Activated T-helper 1 cell treated with anti-CD3 and anti-CD28 coated beads, Interleukin-12 subunit alpha, Interleukin-12 subunit beta, Interleukin-2, Interleukin-4 antibody, amounts not matched to agents 30 ng/mL and 10 ng/mL and 1 ng/mL, durations not matched to agents 14 hours and 24 hours and 36 hours (primary cell): ENCODE measurements around the gene EXOSC2. TPM values are rescaled to one million over a fixed set of nuclear protein-coding genes. Genes with fewer than 3 reads are reported as not detected.
A peak's percentile ranks its signal among the peaks of the same experiment; 100 is the strongest.

ENCODE experiments used
- DNase-seq: peaks from one replicate; pipeline ENCODE4 v3.0.0; 2021; ENCODE audit warnings: low spot score
- H3K27ac Mint-ChIP-seq: one replicate; pipeline ENCODE4 v1.8.0; 2021; ENCODE audit warnings: mild to moderate bottlenecking, mixed read lengths
- H3K27me3 Mint-ChIP-seq: one replicate; pipeline ENCODE4 v1.8.0; 2022; ENCODE audit warnings: mild to moderate bottlenecking, moderate library complexity, mixed read lengths; ENCODE audit not compliant: insufficient read depth
- H3K36me3 Mint-ChIP-seq: one replicate; pipeline ENCODE4 v1.8.0; 2021; ENCODE audit warnings: low read depth, mixed read lengths
- H3K4me1 Mint-ChIP-seq: one replicate; pipeline ENCODE4 v1.8.0; 2021; ENCODE audit warnings: low read depth, mixed read lengths
- H3K4me3 Mint-ChIP-seq: one replicate; pipeline ENCODE4 v1.8.0; 2021; ENCODE audit warnings: mild to moderate bottlenecking, moderate library complexity, mixed read lengths
- H3K9me3 Mint-ChIP-seq: one replicate; pipeline ENCODE4 v1.8.0; 2021; ENCODE audit warnings: mixed read lengths
- intact Hi-C: fragments of 100-400 bp; cut with micrococcal nuclease; formaldehyde crosslinking; loops from one replicate; pipeline ENCODE4 v1.15.1; 2024
- total RNA-seq: library from RNA; stranded (reverse); gene quantifications from 2 replicates; pipeline ENCODE4 v1.2.3, GENCODE V29; 2022

EXOSC2 gene, protein sequence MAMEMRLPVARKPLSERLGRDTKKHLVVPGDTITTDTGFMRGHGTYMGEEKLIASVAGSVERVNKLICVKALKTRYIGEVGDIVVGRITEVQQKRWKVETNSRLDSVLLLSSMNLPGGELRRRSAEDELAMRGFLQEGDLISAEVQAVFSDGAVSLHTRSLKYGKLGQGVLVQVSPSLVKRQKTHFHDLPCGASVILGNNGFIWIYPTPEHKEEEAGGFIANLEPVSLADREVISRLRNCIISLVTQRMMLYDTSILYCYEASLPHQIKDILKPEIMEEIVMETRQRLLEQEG
- total RNA-seq, result 107 TPM in 2 replicates

DNA sequence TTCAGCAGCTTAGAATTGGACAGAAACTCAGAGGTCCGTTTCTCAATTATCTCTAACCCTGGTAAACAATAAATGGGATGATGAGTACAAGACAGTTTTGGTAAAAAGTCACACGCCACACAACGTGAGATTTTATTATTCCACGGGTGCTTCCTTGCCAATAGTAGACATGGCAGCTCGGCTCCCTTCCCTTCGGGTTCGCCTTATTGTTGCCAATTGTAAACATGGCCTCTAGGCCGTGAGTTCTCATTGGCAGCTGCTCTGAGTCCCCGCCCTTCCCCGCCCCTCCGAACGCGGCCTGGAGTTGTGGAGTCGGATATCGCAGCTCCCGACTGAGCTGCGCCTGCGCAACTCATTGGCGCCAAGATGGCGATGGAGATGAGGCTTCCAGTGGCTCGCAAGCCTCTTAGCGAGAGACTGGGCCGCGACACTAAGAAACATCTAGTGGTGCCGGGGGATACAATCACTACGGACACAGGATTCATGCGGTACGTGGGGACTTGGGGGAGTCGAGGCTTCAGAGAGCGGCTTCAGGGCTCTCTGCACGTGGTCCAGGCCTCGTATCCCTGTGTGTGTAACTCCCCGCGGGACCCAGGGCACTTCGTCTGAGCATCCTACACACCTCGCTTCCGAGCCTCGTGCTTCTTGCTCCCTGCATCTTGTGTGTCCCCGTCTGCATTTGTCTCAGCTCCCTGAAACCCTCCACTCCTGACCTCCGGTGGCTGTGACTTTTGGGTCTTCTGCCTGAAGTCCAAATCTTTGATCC, at the start of gene EXOSC2:
Gene EXOSC2 (plus strand): TSS at position 355 of the 766 bp plus-strand sequence. CDS start 12 bp downstream, at position 367.
- Mint-ChIP-seq H3K9me3 (no peaks in the 10 kb centered on the region), H3K36me3 (peaks cover 30% of the 10 kb centered on the region), H3K27me3 (peaks cover 3% of the 10 kb centered on the region), H3K4me3 (peak within 1 kb of the TSS; percentile 99), H3K4me1 (peaks cover 54% of the 10 kb centered on the region), H3K27ac (peak within 1 kb of the TSS; percentile 97)
- DNase-seq, result peak; percentile 88
- intact Hi-C loops, result loop anchor here (1.0 to 5.0 kb wide), 5 partner anchors 9 to 579 kb away; partner anchors contain the start of gene FUBP3

DNA sequence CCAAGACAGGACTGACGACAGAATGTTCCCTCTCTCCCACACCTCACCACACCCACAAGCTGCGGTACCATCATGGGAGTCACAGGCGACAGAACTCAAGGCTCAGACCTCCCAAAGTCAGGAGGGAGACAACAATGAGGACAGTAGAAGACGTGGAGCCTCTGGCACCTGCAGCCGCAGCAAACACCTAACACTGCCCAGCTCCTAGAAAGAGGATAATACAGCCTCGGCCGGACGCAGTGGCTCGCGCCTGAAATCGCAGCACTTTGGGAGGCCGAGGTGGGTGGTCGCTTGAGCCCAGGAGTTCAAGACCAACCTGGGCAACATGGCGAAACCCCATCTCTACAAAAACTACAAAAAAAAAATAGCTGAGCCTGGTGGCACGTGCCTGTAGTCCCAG, 42.4 kb upstream of the EXOSC2 start:
- intact Hi-C loops, result no loop called here
- H3K4me1 Mint-ChIP-seq, result no peaks in the 10 kb centered on the region
- DNase-seq, result no peak
- no peak overlapping the region for H3K4me3 Mint-ChIP-seq
- H3K27ac Mint-ChIP-seq, result no peak overlapping the region
- H3K9me3 Mint-ChIP-seq, result peaks cover 2% of the 10 kb centered on the region
- peaks cover 17% of the 10 kb centered on the region for H3K27me3 Mint-ChIP-seq
- no peaks in the 10 kb centered on the region for H3K36me3 Mint-ChIP-seq

DNA sequence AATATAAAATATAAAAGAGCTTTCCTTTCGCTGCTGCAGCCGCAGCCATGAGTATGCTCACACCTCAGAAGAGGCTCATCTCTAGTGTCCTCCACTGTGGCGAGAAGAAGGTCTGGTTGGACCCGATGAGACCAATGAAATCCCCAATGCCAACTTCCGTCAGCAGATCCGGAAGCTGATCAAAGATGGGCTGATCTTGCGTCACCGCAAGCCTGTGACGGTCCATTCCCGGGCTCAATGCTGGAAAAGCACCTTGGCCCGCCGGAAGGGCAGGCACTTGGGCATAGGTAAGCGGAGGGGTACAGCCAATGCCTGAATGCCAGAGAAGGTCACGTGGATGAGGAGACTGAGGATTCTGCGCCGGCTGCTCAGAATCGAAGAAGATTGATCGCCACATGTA, 41.8 kb upstream of the EXOSC2 start:
- Mint-ChIP-seq H3K36me3 (no peaks in the 10 kb centered on the region), H3K9me3 (no peaks in the 10 kb centered on the region), H3K4me3 (no peak overlapping the region), H3K27me3 (peaks cover 18% of the 10 kb centered on the region), H3K4me1 (no peaks in the 10 kb centered on the region), H3K27ac (no peak overlapping the region)
- intact Hi-C loops, result no loop called here
- no peak for DNase-seq

DNA sequence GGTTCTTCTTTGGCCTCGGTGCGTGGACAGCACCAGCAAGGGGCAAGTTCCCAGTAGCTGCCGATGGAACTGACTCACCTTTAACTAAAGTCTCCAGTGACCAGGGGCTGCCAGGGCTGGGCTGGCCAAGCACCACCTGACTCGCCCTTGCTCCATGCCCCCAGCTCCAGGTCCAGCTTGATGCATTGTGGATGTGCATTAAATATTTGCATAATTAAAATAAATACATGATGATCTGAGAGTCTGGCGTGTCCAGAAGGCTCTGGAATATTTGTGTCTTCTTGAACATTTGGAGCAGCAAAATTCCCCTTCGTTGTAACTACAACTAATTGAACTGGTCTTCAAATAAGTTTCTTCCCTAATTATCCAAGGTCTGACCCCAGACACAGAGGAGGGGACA, 38.7 kb upstream of the EXOSC2 start:
- H3K4me1 Mint-ChIP-seq, result no peaks in the 10 kb centered on the region
- no peak for DNase-seq

DNA sequence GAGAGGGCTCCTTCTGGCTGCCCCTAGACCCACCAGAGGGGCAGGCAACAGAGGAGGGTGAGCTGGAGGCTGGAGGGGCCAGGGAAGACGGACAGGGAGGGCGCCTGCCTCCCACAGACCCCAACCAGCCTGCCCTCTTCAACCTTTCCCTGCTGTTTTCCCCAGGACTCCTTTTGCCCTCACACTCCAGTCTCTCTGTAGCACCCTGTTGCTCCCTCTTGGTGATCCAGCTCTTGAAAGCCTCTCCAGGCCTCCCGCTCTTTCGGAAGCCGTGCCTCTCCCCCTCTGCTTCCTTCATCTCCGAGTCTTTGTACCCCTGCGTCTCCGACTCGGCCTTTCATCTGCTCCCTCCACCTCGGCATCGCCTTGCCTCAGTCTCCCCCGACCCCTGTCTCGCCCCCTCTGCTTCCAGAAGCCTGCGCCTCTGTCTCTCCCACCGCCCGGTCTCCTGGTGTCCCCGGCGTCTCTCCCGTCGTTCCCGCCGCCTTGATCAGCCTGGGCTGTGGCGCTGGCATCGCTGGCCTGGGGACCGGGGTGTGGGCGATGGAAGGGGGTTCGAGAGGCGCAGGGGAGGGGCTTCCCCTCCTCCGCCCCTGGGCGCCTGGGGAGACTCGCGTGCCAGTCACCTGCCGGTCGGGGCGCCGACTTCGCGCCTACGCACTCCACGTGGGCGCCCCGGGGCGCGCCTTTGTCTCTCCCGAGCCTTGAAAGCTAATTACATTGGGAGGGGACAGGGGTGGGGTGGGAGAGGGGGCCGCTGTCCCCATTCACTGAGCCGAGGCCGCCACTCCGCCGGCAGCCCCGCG, 34.5 kb upstream of the EXOSC2 start:
- intact Hi-C loops, result no loop called here
- no peak overlapping the region for H3K4me3 Mint-ChIP-seq
- no peaks in the 10 kb centered on the region for H3K4me1 Mint-ChIP-seq
- peaks cover 55% of the 10 kb centered on the region for H3K27me3 Mint-ChIP-seq
- no peaks in the 10 kb centered on the region for H3K9me3 Mint-ChIP-seq
- H3K36me3 Mint-ChIP-seq, result no peaks in the 10 kb centered on the region
- H3K27ac Mint-ChIP-seq, result no peak overlapping the region
- no peak for DNase-seq

More for the DNA sequence above, 38.7 kb upstream of the EXOSC2 start:
- Mint-ChIP-seq H3K27me3 (peaks cover 34% of the 10 kb centered on the region), H3K36me3 (no peaks in the 10 kb centered on the region), H3K4me3 (no peak overlapping the region), H3K27ac (no peak overlapping the region), H3K9me3 (no peaks in the 10 kb centered on the region)
- intact Hi-C loops, result no loop called here

DNA sequence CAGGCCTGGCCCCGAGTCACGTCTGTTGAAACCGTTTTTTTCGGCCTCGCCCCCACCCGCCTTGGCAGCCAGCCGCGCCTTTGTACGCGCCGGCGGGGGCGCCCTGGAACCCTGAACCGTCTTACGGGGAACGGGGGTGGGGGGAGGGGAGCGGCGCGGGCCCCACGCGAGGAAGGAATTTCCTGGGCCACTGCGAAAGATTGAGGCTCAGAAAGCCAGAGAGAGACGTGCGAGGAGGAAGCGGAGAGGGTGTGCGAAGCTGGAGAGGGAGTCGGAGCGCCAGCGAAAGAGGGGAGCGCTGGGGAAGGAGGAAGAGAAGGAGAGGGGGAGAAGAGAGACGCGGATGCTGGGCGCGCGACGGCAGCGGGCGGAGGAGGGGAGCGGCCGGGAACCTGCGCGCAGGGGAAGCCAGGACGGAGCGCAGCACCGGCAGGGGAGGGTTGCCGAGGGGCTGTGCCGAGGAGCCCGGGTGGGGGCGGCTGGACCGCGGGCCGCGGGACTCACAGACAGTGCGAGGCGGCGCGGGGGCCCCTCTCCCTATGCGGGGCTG, 33.8 kb upstream of the EXOSC2 start:
- no peaks in the 10 kb centered on the region for H3K4me1 Mint-ChIP-seq
- DNase-seq, result no peak
- H3K27me3 Mint-ChIP-seq, result peaks cover 61% of the 10 kb centered on the region
- intact Hi-C loops, result loop anchor here (2.0 to 5.0 kb wide), 2 partner anchors 281 to 1928 kb away; no protein-coding TSS in a partner anchor
- no peaks in the 10 kb centered on the region for H3K36me3 Mint-ChIP-seq
- H3K27ac Mint-ChIP-seq, result peak overlapping the region; percentile 83
- H3K9me3 Mint-ChIP-seq, result no peaks in the 10 kb centered on the region
- H3K4me3 Mint-ChIP-seq, result no peak overlapping the region

DNA sequence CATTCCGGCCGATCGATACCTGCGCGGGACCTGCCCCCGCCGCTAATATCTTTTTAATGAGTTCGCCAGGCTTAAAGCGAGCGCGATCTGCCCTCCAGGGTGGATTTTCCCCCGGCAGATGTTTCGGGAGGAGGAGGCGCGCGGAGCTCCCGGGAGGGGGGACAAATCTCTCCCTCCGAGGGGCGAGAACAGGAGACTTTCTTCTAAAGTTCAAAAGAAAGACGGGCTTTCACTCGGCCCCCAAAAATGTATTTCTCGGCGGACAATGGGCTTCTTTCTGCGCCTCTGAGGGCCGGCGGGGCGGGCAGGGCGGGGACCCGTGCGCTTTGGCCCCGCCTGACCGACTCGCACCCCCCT, 33.3 kb upstream of the EXOSC2 start:
- no peak for DNase-seq
- Mint-ChIP-seq H3K27me3 (peaks cover 57% of the 10 kb centered on the region), H3K9me3 (no peaks in the 10 kb centered on the region), H3K27ac (peak overlapping the region; percentile 29), H3K36me3 (peaks cover under 1% of the 10 kb centered on the region), H3K4me3 (no peak overlapping the region), H3K4me1 (no peaks in the 10 kb centered on the region)
- intact Hi-C loops, result loop anchor here (2.0 to 5.0 kb wide), 2 partner anchors 280 to 1927 kb away; no protein-coding TSS in a partner anchor

DNA sequence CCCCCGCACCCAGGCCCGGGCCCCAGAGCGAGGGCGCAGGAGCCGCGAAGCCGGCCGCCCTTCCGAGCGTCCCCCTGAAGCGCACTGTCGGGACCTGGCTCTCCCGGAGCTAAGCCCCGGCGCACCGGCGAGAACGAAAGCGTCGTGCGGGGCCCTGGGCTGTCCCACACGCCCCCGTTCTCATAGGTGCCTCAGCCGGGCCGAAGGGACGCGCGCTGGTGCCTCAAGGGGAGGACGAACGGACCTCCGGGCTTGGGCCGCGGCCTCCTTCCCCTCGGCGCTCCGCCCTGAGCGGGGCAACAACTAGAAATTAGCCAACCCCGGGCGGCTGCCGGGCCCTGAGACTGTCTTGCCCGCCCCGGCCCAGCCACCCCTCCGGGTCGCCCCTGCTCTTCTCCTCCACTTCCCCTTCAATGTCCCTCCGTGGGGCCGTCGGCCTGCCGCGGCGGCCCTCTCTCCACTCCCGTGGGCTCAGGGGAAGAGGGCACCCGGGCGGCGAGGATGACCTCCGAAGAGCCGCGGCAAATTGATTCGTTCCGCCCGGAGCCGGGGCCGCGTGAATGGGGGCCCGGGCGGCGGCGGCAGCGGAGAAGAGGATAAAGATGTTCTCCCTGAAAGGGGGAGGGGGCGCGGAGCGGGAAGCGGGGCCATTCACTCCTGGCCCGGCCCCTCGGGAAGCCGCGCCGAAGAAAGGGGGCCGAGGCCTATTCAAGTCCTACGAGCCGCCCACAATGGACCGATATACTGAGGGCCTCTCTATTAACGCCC, 32.7 kb upstream of the EXOSC2 start:
- H3K27me3 Mint-ChIP-seq, result peaks cover 58% of the 10 kb centered on the region

DNA sequence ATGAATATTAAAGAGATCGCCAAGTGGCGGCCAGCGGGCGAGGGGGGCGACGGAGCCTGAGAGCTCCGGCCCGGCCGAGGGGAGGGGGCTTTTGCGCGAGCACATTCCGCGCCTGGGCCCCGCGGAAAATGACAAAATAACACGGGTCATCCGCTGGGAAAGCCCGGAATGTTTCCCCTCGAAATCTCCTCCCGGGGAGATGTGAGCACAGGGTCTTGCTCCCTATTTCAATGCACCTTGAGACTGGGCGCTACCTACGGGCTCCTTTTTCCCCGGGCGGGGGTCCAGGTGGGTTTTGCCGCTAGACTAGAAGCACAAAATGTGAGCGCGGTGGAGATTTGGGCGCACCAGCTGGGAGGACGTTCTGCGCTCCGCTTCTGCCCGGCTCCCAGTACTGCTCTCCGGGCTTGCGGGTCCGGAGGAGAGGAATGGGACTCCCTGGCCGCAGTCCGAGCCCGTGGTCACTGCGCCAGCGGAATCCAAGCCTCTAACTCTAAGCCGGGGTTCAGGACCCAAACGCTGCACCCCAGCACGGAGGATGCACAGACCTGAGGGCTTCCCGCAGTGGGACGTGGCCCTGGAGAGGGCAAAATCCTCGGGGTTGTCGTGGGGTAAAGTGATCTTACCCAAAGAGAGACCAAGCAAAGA, 32.0 kb upstream of the EXOSC2 start:
- Mint-ChIP-seq H3K4me1 (no peaks in the 10 kb centered on the region), H3K27me3 (peaks cover 56% of the 10 kb centered on the region), H3K36me3 (peaks cover 2% of the 10 kb centered on the region), H3K9me3 (no peaks in the 10 kb centered on the region), H3K27ac (no peak overlapping the region), H3K4me3 (no peak overlapping the region)
- intact Hi-C loops, result loop anchor here (2.0 to 5.0 kb wide), 2 partner anchors 279 to 1926 kb away; no protein-coding TSS in a partner anchor
- no peak for DNase-seq

More for the DNA sequence above, 32.7 kb upstream of the EXOSC2 start:
- DNase-seq, result no peak
- peaks cover 2% of the 10 kb centered on the region for H3K36me3 Mint-ChIP-seq
- no peaks in the 10 kb centered on the region for H3K4me1 Mint-ChIP-seq
- H3K27ac Mint-ChIP-seq, result no peak overlapping the region
- H3K9me3 Mint-ChIP-seq, result no peaks in the 10 kb centered on the region
- intact Hi-C loops, result loop anchor here (2.0 to 5.0 kb wide), 2 partner anchors 280 to 1926 kb away; no protein-coding TSS in a partner anchor
- no peak overlapping the region for H3K4me3 Mint-ChIP-seq

DNA sequence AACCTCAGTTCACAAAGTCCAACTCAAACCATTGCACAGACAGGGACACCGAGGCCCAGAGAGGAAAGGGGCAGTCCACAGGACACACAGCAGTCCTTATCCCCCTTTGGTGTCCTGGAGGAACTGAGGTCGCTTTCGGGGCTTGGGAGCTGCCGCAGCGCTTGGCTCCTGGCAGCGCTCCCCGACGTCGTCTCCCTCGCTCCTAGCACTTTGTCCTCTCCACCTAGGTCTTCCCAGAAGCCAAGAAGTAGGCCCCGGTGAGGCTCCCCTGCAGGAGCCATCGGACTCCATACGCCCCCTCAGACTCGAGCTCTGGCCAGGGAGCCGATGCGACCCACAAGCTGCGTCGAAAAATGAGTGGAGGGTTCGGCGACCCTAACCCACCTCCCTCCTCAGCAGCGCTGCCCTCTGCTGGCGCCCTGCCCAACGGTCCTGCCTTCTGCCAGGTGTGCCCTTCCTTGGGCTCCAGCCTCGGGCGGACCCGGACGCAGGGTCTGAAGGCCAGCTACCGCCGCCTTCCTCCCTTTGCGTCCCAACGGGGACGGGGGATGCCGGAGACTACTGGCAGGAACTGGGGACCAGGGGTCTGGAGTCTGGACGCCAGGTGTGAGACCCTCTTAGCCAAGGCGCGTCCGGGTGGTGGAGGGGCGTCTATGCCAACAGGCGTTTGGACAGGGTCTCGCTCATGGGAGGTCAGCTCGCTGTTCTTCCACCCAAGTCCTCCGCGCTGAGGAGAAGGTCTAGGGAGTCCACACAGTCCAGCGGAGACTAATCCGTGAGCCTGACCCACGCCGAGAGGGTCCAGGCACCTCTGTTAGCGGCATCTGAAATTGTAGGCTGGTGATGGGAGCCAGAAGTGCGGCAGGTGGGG, 31.2 kb upstream of the EXOSC2 start:
- Mint-ChIP-seq H3K27me3 (peaks cover 59% of the 10 kb centered on the region), H3K4me1 (no peaks in the 10 kb centered on the region), H3K4me3 (no peak overlapping the region), H3K36me3 (peaks cover 2% of the 10 kb centered on the region), H3K9me3 (no peaks in the 10 kb centered on the region), H3K27ac (peak overlapping the region; percentile 74)
- intact Hi-C loops, result loop anchor here (5.0 kb wide), 1 partner anchor 1925 kb away; no protein-coding TSS in a partner anchor
- no peak for DNase-seq

DNA sequence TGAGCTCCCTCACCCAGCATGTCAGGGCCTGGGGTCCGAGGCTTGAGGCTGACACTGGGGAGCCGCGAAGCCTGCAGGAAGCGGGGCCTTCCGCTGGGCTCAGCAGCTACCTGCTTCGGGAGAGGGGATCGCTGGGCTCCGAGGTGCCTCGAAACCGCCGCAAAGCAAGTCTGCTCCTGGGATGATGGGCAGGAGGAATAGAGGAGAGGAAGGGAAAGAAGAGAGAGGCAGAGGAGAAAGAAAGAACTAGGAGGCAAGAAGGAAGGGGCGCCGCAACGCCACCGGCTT, 30.7 kb upstream of the EXOSC2 start:
- no peak for DNase-seq
- H3K27ac Mint-ChIP-seq, result peak overlapping the region; percentile 74
- H3K9me3 Mint-ChIP-seq, result no peaks in the 10 kb centered on the region

More for the DNA sequence above, 30.7 kb upstream of the EXOSC2 start:
- Mint-ChIP-seq H3K4me3 (peak overlapping the region; percentile 26), H3K36me3 (peaks cover 2% of the 10 kb centered on the region), H3K27me3 (peaks cover 63% of the 10 kb centered on the region), H3K4me1 (no peaks in the 10 kb centered on the region)
- intact Hi-C loops, result loop anchor here (5.0 kb wide), 1 partner anchor 1924 kb away; no protein-coding TSS in a partner anchor
